Trophoblast cell (in vitro differentiated cells and primary cell): ENCODE measurements around the gene RAB30.
A peak's percentile ranks its signal among the peaks of the same experiment; 100 is the strongest.
"Not testable (repeated sequence)": the region's sequence is repeated elsewhere in the genome, so short reads cannot be mapped to it uniquely, and the experiment has no call there.

Experiments
- DNase-seq, 2 donors: peaks; one replicate each; pipeline ENCODE4 v3.0.0-alpha.2; 2016
- H2AFZ ChIP-seq: 2 replicates; pipeline ENCODE4 v1.6.1; 2013; ENCODE audit warnings: low read length, moderate library complexity, mild to moderate bottlenecking; ENCODE audit not compliant: insufficient read depth, poor library complexity
- H2AK5ac ChIP-seq: 2 replicates; pipeline ENCODE4 v1.6.1; 2013; ENCODE audit warnings: mild to moderate bottlenecking, low read length
- H2BK120ac ChIP-seq: 2 replicates; pipeline ENCODE4 v1.6.1; 2013; ENCODE audit warnings: low read length, mild to moderate bottlenecking, moderate library complexity; ENCODE audit not compliant: insufficient read depth, poor library complexity
- H2BK12ac ChIP-seq: 2 replicates; pipeline ENCODE4 v1.6.1; 2013; ENCODE audit warnings: mild to moderate bottlenecking, low read length, moderate library complexity
- H2BK5ac ChIP-seq: 2 replicates; pipeline ENCODE4 v1.6.1; 2013; ENCODE audit warnings: low read length, low read depth, moderate library complexity, mild to moderate bottlenecking; ENCODE audit not compliant: poor library complexity
- H3K14ac ChIP-seq: 2 replicates; pipeline ENCODE4 v1.6.1; 2013; ENCODE audit warnings: mild to moderate bottlenecking, low read length
- H3K18ac ChIP-seq: 2 replicates; pipeline ENCODE4 v1.6.1; 2013; ENCODE audit warnings: mild to moderate bottlenecking, low read length
- H3K23ac ChIP-seq: 2 replicates; pipeline ENCODE4 v1.6.1; 2013; ENCODE audit warnings: low read length
- H3K27ac ChIP-seq: 2 replicates; pipeline ENCODE4 v1.5.1; 2013; ENCODE audit warnings: low read depth, mild to moderate bottlenecking, inconsistent platforms, low read length, moderate library complexity
- H3K27me3 ChIP-seq: 2 replicates; pipeline ENCODE4 v1.6.1; 2013; ENCODE audit warnings: inconsistent platforms, mild to moderate bottlenecking, low read length, moderate library complexity; ENCODE audit not compliant: insufficient read depth
- H3K36me3 ChIP-seq, 2 experiments: 1 replicate in 1 of 2; 2 replicates in 1 of 2; pipeline ENCODE4 v1.6.1; 2013; ENCODE audit warnings: low read length in 2 of 2, mild to moderate bottlenecking in 2 of 2, moderate library complexity in 1 of 2; ENCODE audit not compliant: insufficient read depth in 2 of 2, control insufficient read depth in 1 of 2
- H3K4ac ChIP-seq: 2 replicates; pipeline ENCODE4 v1.6.1; 2013; ENCODE audit warnings: low read depth, mild to moderate bottlenecking, low read length, moderate library complexity
- H3K4me1 ChIP-seq, 2 experiments: 1 replicate in 1 of 2; 2 replicates in 1 of 2; pipeline ENCODE4 v1.6.1; 2013; ENCODE audit warnings: low read length in 2 of 2, mild to moderate bottlenecking in 2 of 2, moderate library complexity in 1 of 2; ENCODE audit not compliant: insufficient read depth in 2 of 2, control insufficient read depth in 1 of 2
- H3K4me2 ChIP-seq: 2 replicates; pipeline ENCODE4 v1.6.1; 2013; ENCODE audit warnings: inconsistent platforms, mild to moderate bottlenecking, low read length, moderate library complexity
- H3K4me3 ChIP-seq: 2 replicates; pipeline ENCODE4 v1.5.1; 2013; ENCODE audit warnings: mild to moderate bottlenecking, low read depth, low read length, inconsistent platforms
- H3K79me1 ChIP-seq: one replicate; pipeline ENCODE4 v1.6.1; 2013; ENCODE audit warnings: low read length
- H3K79me2 ChIP-seq: 2 replicates; pipeline ENCODE4 v1.6.1; 2013; ENCODE audit warnings: low read length, mild to moderate bottlenecking; ENCODE audit not compliant: control insufficient read depth, insufficient read depth, poor library complexity
- H3K9ac ChIP-seq: 2 replicates; pipeline ENCODE4 v1.6.1; 2013; ENCODE audit warnings: mild to moderate bottlenecking, low read length
- H3K9me3 ChIP-seq: 2 replicates; pipeline ENCODE4 v1.6.1; 2013; ENCODE audit warnings: low read depth, mild to moderate bottlenecking, control low read depth, inconsistent platforms, low read length; ENCODE audit not compliant: insufficient read depth
- H4K12ac ChIP-seq: 2 replicates; pipeline ENCODE4 v1.6.1; 2013; ENCODE audit warnings: low read depth, mild to moderate bottlenecking, low read length, moderate library complexity
- H4K8ac ChIP-seq: 2 replicates; pipeline ENCODE4 v1.6.1; 2013; ENCODE audit warnings: low read depth, mild to moderate bottlenecking, low read length, moderate library complexity
- H4K91ac ChIP-seq: one replicate; pipeline ENCODE4 v1.6.1; 2013; ENCODE audit warnings: low read depth, mild to moderate bottlenecking, low read length, moderate library complexity
- WGBS: extraction: QIAGEN DNeasy Blood & Tissue Kit; methylation state at CpG from one replicate; pipeline ENCODE4 v1.1.7; 2013; ENCODE audit warnings: missing lambda C conversion rate; ENCODE audit not compliant: insufficient read length, insufficient coverage; ENCODE audit errors: extremely low coverage; 5-methylcytosine and 5-hydroxymethylcytosine counted together

Gene RAB30

DNA sequence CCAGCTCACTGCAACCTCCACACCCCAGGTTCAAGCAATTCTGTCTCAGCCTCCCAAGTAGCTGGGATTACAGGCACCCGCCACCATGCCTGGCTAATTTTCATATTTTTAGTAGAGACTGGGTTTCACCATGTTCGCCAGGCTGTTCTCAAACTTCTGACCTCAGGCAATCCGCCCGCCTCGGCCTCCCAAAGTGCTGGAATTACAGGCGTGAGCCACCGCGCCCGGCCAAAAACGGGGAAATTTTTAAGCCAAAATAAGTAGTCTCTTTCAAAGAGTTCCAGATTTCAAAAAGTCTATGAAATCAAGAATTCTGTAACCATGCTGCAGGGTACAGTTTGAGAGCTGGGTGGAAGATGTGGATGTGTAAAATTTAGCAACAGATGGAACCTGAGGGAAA is 62.6 kb downstream of the RAB30 start:
- not testable (repeated sequence) for H3K27ac ChIP-seq, H2BK5ac ChIP-seq, H4K8ac ChIP-seq, H2AK5ac ChIP-seq, H4K91ac ChIP-seq, H3K9me3 ChIP-seq, H3K36me3 ChIP-seq, H3K23ac ChIP-seq, H3K9ac ChIP-seq, H3K79me2 ChIP-seq, H2BK12ac ChIP-seq, H2BK120ac ChIP-seq, H3K4ac ChIP-seq, H3K4me3 ChIP-seq, H3K79me1 ChIP-seq, H4K12ac ChIP-seq, H3K27me3 ChIP-seq, H3K14ac ChIP-seq, H3K4me2 ChIP-seq, H3K18ac ChIP-seq, H2AFZ ChIP-seq
- peak in 1 of 2 donors; percentile 65 for DNase-seq
- WGBS: no CpG with 5 or more reads among the region's 10 CpGs
- peaks cover 5 to 18% of the 10 kb centered on the region in 2 experiments for H3K4me1 ChIP-seq

DNA sequence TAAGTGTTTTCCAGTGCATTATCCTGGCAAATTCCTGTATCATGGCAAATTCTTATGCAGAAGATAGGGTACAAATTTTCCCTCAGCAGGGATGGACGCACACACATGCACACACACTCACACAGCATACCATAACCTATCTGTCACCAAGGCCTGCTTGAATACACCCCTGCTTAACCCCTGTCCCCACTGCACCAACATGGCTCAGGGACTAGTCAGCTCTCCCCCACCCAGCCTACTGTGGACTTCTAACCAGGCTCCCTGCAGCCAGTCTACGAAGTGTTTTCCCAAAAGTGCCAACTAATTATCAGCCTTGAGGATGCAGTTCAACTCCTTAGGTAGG is 63.1 kb downstream of the RAB30 start:
- no peak overlapping the region for H3K9ac ChIP-seq
- no peak overlapping the region for H3K18ac ChIP-seq
- no peak overlapping the region for H2BK12ac ChIP-seq
- H3K36me3 ChIP-seq: no peaks in the 10 kb centered on the region
- no peak overlapping the region for H2BK120ac ChIP-seq
- no peak overlapping the region for H3K4me2 ChIP-seq
- H3K4ac ChIP-seq: no peak overlapping the region
- no peak overlapping the region for H3K27ac ChIP-seq
- no peak overlapping the region for H4K91ac ChIP-seq
- H3K79me1 ChIP-seq: no peaks in the 10 kb centered on the region
- no peaks in the 10 kb centered on the region for H3K9me3 ChIP-seq
- H4K12ac ChIP-seq: no peak overlapping the region
- H4K8ac ChIP-seq: no peak overlapping the region
- H2AK5ac ChIP-seq: no peak overlapping the region
- H2BK5ac ChIP-seq: no peak overlapping the region
- no peaks in the 10 kb centered on the region for H3K27me3 ChIP-seq
- peaks cover 5 to 18% of the 10 kb centered on the region in 2 experiments for H3K4me1 ChIP-seq
- H3K79me2 ChIP-seq: no peaks in the 10 kb centered on the region
- H3K23ac ChIP-seq: peak overlapping the region; percentile 30
- H3K14ac ChIP-seq: no peak overlapping the region
- WGBS: no CpG with 5 or more reads among the region's 2 CpGs
- no peak overlapping the region for H3K4me3 ChIP-seq
- DNase-seq: peak; percentile 43 to 53
- no peak overlapping the region for H2AFZ ChIP-seq

DNA sequence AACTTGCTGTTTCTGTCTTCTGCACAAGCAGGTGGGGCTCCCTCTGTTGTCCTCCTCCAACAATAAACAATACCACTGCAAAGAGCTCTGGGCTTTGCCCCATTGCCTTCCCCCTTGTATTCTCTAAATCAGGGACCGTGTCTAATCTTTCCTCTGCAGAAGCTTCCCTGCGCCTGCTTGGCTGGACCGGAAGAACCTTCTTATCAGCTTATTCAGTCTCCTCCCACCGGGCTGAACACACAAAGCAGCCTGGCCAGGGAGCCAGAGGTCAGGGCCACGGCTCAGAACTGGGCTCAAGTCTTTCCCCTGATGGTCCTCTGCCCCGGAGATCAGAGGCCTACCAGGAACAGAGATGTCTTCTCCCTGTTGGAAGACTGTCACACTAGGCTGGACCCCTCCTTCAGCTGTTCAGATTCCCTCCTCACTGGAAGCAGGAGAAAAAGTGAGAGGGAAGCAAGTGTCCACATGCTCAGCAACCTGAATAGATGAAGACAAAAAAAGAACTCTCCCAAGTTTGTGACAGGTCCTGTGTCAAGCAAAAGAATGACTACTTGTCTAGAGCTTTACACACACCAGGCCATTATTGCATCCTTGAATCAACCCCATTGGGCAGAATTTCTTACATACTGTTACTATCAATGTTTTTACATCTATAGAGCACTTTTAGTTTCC is 63.7 kb downstream of the RAB30 start:
- Histone ChIP-seq H3K27ac (no peak overlapping the region), H3K79me2 (no peaks in the 10 kb centered on the region), H2BK120ac (no peak overlapping the region), H3K9ac (no peak overlapping the region), H2BK12ac (no peak overlapping the region), H2BK5ac (no peak overlapping the region), H3K27me3 (no peaks in the 10 kb centered on the region), H4K12ac (no peak overlapping the region), H4K91ac (no peak overlapping the region), H3K14ac (no peak overlapping the region), H4K8ac (no peak overlapping the region), H3K4me1 (peaks cover 5 to 18% of the 10 kb centered on the region in 2 experiments), H3K4me2 (no peak overlapping the region), H3K36me3 (no peaks in the 10 kb centered on the region), H2AFZ (no peak overlapping the region), H2AK5ac (no peak overlapping the region), H3K23ac (no peak overlapping the region), H3K4me3 (no peak overlapping the region), H3K4ac (no peak overlapping the region), H3K18ac (no peak overlapping the region), H3K79me1 (no peaks in the 10 kb centered on the region), H3K9me3 (no peaks in the 10 kb centered on the region)
- peak in 1 of 2 donors; percentile 48 for DNase-seq
- WGBS: no CpG with 5 or more reads among the region's 6 CpGs

DNA sequence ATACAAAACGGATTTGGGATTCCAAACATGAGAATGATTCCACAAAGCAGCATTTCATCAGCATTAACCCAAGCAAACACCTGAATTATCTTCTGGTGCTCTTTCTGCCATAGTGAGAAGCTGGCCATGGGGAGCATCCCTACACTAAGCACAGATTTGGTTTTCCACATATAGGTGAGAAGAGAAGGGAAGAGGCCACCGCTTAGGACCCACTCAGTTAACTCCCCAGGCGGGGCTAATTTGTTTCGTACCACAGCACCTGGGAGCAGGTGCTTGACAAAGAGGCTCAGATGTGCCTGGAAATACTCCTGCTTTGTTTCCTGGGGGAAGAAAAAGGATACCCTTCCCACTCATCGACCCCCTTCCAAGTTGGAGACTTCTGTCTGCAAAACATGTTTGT is 64.2 kb downstream of the RAB30 start:
- H3K14ac ChIP-seq: no peak overlapping the region
- no peak overlapping the region for H2AK5ac ChIP-seq
- no peak overlapping the region for H2BK120ac ChIP-seq
- H4K8ac ChIP-seq: no peak overlapping the region
- H3K27me3 ChIP-seq: no peaks in the 10 kb centered on the region
- no peak overlapping the region for H3K23ac ChIP-seq
- no peaks in the 10 kb centered on the region for H3K36me3 ChIP-seq
- no peak overlapping the region for H2BK5ac ChIP-seq
- no peaks in the 10 kb centered on the region for H3K9me3 ChIP-seq
- H4K91ac ChIP-seq: no peak overlapping the region
- no peak overlapping the region for H2BK12ac ChIP-seq
- peaks cover 5 to 18% of the 10 kb centered on the region in 2 experiments for H3K4me1 ChIP-seq
- H3K79me2 ChIP-seq: no peaks in the 10 kb centered on the region
- no peaks in the 10 kb centered on the region for H3K79me1 ChIP-seq
- no peak overlapping the region for H3K18ac ChIP-seq
- WGBS: no CpG with 5 or more reads among the region's 5 CpGs
- no peak overlapping the region for H3K4me2 ChIP-seq
- H3K4ac ChIP-seq: no peak overlapping the region
- no peak overlapping the region for H3K9ac ChIP-seq
- no peak for DNase-seq
- no peak overlapping the region for H2AFZ ChIP-seq
- no peak overlapping the region for H4K12ac ChIP-seq
- H3K27ac ChIP-seq: no peak overlapping the region
- no peak overlapping the region for H3K4me3 ChIP-seq
